Measurements from ENCODE around the gene PTPRN2.

PTPRN2 gene

DNA sequence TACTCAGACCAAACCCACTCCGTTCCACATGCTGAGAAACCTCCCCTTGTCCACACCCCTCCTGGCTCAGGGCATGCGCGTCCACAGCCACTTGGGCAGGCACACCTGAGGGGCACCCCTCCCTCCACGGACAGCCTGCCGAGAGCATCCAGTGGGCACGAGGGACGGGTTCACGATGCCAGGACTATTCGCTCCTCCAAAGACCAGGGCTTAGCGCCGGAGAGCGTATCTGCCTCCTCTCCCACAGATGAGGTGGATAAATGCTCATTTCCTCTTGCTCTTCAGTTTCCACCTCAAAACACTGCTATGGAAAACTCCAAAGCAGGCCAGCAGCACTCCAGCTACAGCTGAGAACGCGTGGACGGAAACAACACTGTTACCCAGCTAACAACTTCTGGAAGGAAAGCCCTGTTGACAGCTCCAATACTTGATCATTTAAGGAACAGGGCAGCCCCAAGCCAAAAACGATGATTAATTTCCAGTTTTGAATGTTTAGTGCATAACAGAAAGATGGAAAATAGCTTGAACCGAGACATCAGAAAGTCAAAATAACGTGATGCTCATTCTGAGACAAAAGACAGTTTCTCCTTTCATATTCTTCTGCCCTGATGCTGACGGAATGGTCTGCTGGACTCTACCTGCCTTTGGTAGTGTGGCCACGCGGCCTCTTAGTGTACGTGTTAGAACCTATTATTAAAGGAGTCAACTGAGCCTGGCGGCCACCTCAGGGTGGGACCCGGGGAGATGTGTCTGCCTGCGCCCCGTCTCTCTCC, 1046.1 kb downstream of the PTPRN2 start:
- Histone ChIP-seq H3K27ac (ENCODE audit: low read depth in 2 of 2, low read length in 2 of 2) (no peak overlapping the region), H3K9ac (ENCODE audit: low read depth in 1 of 2, low read length in 2 of 2) (no peak overlapping the region), H3K4me3 (ENCODE audit: low read length in 2 of 2) (no peak overlapping the region), H3K4me1 (ENCODE audit: control insufficient read depth in 2 of 2, insufficient read depth in 2 of 2, low read length in 2 of 2) (no peaks in the 10 kb centered on the region), H3K36me3 (ENCODE audit: control insufficient read depth in 2 of 2, insufficient read depth in 2 of 2, low read length in 2 of 2) (no peaks in the 10 kb centered on the region), H3K9me3 (ENCODE audit: control insufficient read depth in 2 of 2, low read length in 2 of 2) (no peaks in the 10 kb centered on the region), H3K27me3 (ENCODE audit: control insufficient read depth in 2 of 2, insufficient read depth in 2 of 2, low read length in 2 of 2) (no peaks in the 10 kb centered on the region)

DNA sequence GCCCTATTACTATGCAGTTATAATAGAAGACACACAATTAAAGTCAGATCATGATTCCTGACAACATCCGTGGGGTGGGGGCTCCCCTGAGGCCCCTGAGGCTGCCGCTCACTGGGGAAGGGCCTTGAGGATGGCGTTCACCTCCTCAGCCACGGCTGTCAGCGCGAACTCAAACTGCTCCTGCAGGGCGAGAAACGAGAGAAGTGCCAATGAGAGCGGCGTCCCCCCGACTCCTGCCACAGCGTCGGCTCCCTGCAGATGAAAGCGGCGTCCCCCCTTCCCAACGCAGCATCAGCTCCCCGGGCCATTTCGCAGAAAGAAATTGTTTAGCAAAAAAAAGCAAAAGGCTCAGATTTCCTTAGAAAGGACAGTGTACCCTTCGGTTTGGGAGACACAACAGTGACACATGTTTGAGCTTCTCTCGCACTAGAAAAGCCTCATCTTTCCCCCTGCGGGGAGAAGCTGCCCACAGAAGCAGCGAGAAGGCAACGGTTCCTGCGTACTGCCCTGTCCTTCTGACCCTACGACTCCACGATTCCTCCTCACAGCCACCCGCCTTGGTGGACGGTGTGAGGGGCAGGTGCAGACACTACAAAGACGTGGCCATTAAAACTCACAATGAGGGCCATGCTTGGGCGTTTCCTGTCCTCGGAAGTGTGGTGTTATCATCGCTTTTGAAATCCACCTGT, 1046.9 kb downstream of the PTPRN2 start:
- Histone ChIP-seq H3K9me3 (ENCODE audit: control insufficient read depth in 2 of 2, low read length in 2 of 2) (no peaks in the 10 kb centered on the region), H3K27ac (ENCODE audit: low read depth in 2 of 2, low read length in 2 of 2) (no peak overlapping the region), H3K4me3 (ENCODE audit: low read length in 2 of 2) (no peak overlapping the region), H3K27me3 (ENCODE audit: control insufficient read depth in 2 of 2, insufficient read depth in 2 of 2, low read length in 2 of 2) (no peaks in the 10 kb centered on the region), H3K9ac (ENCODE audit: low read depth in 1 of 2, low read length in 2 of 2) (no peak overlapping the region), H3K4me1 (ENCODE audit: control insufficient read depth in 2 of 2, insufficient read depth in 2 of 2, low read length in 2 of 2) (no peaks in the 10 kb centered on the region), H3K36me3 (ENCODE audit: control insufficient read depth in 2 of 2, insufficient read depth in 2 of 2, low read length in 2 of 2) (no peaks in the 10 kb centered on the region)

DNA sequence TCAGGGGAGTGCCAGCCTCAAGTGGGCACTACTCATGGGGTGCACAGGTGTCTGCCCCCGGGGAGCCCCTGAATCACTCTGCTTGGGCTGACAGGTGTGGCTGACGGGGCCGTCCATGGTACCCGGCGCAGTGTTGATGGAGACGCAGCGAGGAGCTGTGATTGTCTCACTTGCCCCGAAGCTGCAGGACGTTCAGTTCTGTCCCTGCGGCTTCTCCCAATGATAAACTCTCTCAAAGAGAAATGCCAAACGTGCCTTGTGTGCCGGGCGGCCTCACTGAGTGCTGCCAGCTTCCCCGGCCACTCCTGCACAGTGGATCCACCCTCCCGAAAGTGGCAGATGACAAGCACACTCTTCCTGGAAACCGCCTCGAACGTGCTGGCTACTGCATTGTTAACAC, 1047.6 kb downstream of the PTPRN2 start:
- H3K4me3 ChIP-seq (ENCODE audit: low read length in 2 of 2): no peak overlapping the region
- H3K27me3 ChIP-seq (ENCODE audit: control insufficient read depth in 2 of 2, insufficient read depth in 2 of 2, low read length in 2 of 2): no peaks in the 10 kb centered on the region
- H3K4me1 ChIP-seq (ENCODE audit: control insufficient read depth in 2 of 2, insufficient read depth in 2 of 2, low read length in 2 of 2): no peaks in the 10 kb centered on the region
- no peak overlapping the region for H3K27ac ChIP-seq (ENCODE audit: low read depth in 2 of 2, low read length in 2 of 2)
- H3K36me3 ChIP-seq (ENCODE audit: control insufficient read depth in 2 of 2, insufficient read depth in 2 of 2, low read length in 2 of 2): no peaks in the 10 kb centered on the region
- no peak overlapping the region for H3K9ac ChIP-seq (ENCODE audit: low read depth in 1 of 2, low read length in 2 of 2)
- H3K9me3 ChIP-seq (ENCODE audit: control insufficient read depth in 2 of 2, low read length in 2 of 2): no peaks in the 10 kb centered on the region

DNA sequence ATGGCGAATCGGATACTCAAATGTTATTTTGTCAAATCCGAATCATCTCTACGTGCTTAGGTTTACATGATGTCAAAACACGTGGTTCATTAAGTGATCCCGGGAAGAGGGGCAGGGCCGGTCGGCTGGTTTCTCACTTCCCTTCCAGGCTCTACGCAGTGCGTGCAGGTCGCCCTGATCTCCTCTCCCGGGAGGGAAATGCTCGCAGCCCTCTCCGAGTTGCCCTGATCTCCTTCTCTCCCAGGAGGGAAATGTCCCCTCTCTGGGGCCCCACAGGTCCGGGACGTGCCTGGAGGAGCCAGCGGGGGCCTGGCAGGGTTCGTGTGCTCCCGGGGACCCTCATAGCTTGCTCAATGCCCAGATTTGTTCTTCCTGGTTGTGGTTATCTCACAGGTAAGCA, 1048.1 kb downstream of the PTPRN2 start:
- no peaks in the 10 kb centered on the region for H3K27me3 ChIP-seq (ENCODE audit: control insufficient read depth in 2 of 2, insufficient read depth in 2 of 2, low read length in 2 of 2)
- no peaks in the 10 kb centered on the region for H3K9me3 ChIP-seq (ENCODE audit: control insufficient read depth in 2 of 2, low read length in 2 of 2)
- no peak overlapping the region for H3K9ac ChIP-seq (ENCODE audit: low read depth in 1 of 2, low read length in 2 of 2)
- H3K4me3 ChIP-seq (ENCODE audit: low read length in 2 of 2): no peak overlapping the region
- H3K36me3 ChIP-seq (ENCODE audit: control insufficient read depth in 2 of 2, insufficient read depth in 2 of 2, low read length in 2 of 2): no peaks in the 10 kb centered on the region
- no peak overlapping the region for H3K27ac ChIP-seq (ENCODE audit: low read depth in 2 of 2, low read length in 2 of 2)
- no peaks in the 10 kb centered on the region for H3K4me1 ChIP-seq (ENCODE audit: control insufficient read depth in 2 of 2, insufficient read depth in 2 of 2, low read length in 2 of 2)

DNA sequence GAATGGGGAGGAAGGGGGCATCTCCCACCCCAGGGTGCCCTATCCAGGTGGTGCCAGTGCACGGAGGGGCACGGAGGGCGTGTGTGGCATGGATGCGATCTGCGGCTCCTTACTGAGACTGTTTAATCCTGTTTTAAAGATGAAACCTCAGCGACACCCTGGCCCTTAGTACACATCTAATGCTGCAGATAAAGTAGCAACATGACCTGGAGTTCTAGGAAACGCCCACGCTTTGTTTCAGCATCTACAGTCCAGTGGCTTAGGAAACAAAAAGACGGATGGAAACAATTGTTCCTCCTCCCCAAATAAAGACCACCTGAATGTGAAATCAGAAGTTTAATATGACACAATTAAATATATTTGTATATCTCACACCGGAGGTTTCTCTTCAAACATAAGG, 1048.9 kb downstream of the PTPRN2 start:
- Histone ChIP-seq H3K9ac (ENCODE audit: low read depth in 1 of 2, low read length in 2 of 2) (no peak overlapping the region), H3K27ac (ENCODE audit: low read depth in 2 of 2, low read length in 2 of 2) (no peak overlapping the region), H3K9me3 (ENCODE audit: control insufficient read depth in 2 of 2, low read length in 2 of 2) (no peaks in the 10 kb centered on the region), H3K4me1 (ENCODE audit: control insufficient read depth in 2 of 2, insufficient read depth in 2 of 2, low read length in 2 of 2) (no peaks in the 10 kb centered on the region), H3K4me3 (ENCODE audit: low read length in 2 of 2) (no peak overlapping the region), H3K36me3 (ENCODE audit: control insufficient read depth in 2 of 2, insufficient read depth in 2 of 2, low read length in 2 of 2) (no peaks in the 10 kb centered on the region), H3K27me3 (ENCODE audit: control insufficient read depth in 2 of 2, insufficient read depth in 2 of 2, low read length in 2 of 2) (no peaks in the 10 kb centered on the region)

DNA sequence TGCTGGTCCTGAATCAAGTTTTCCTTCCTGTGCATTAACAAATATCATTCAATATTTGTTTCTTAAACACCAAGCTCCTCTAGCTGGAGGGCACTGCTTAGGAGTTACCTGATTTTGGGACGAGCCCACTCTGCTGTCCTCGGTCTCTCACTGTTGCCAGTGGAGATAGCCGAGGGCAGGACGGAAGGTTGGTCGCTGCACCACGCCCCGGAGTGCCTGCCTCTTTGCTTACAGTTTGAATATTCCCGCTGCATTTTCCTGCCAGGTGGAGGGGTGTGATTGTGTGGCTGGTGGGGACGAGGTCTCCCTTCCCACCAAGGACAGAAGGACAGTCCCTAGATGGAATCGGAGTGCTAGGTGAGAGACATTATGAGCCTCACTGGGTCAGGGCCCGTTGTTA, 1049.3 kb downstream of the PTPRN2 start:
- no peaks in the 10 kb centered on the region for H3K27me3 ChIP-seq (ENCODE audit: control insufficient read depth in 2 of 2, insufficient read depth in 2 of 2, low read length in 2 of 2)
- H3K27ac ChIP-seq (ENCODE audit: low read depth in 2 of 2, low read length in 2 of 2): no peak overlapping the region
- no peaks in the 10 kb centered on the region for H3K4me1 ChIP-seq (ENCODE audit: control insufficient read depth in 2 of 2, insufficient read depth in 2 of 2, low read length in 2 of 2)
- H3K4me3 ChIP-seq (ENCODE audit: low read length in 2 of 2): no peak overlapping the region
- H3K36me3 ChIP-seq (ENCODE audit: control insufficient read depth in 2 of 2, insufficient read depth in 2 of 2, low read length in 2 of 2): no peaks in the 10 kb centered on the region
- H3K9me3 ChIP-seq (ENCODE audit: control insufficient read depth in 2 of 2, low read length in 2 of 2): no peaks in the 10 kb centered on the region
- no peak overlapping the region for H3K9ac ChIP-seq (ENCODE audit: low read depth in 1 of 2, low read length in 2 of 2)

DNA sequence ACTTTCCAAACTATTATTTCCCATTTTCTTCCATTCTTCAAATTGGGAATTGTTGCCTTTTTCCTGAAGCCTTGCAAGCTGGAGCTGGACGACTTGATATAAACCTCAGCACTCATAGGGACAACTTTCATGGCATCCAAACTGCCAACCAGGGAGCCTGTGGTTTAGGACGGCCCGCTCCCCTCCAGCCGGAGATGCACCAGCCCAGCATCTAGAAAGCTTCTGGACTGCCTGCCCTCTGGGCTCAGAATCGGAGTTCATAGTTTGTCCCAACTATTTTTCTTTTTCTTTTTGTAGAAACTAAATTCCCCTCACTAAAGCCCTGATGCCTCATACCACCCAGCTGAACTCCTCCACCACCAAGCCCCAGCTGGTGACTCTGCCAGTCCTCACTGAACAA, 1050.6 kb downstream of the PTPRN2 start:
- Histone ChIP-seq H3K36me3 (ENCODE audit: control insufficient read depth in 2 of 2, insufficient read depth in 2 of 2, low read length in 2 of 2) (no peaks in the 10 kb centered on the region), H3K4me1 (ENCODE audit: control insufficient read depth in 2 of 2, insufficient read depth in 2 of 2, low read length in 2 of 2) (no peaks in the 10 kb centered on the region), H3K27me3 (ENCODE audit: control insufficient read depth in 2 of 2, insufficient read depth in 2 of 2, low read length in 2 of 2) (no peaks in the 10 kb centered on the region), H3K27ac (ENCODE audit: low read depth in 2 of 2, low read length in 2 of 2) (no peak overlapping the region), H3K4me3 (ENCODE audit: low read length in 2 of 2) (no peak overlapping the region), H3K9me3 (ENCODE audit: control insufficient read depth in 2 of 2, low read length in 2 of 2) (no peaks in the 10 kb centered on the region), H3K9ac (ENCODE audit: low read depth in 1 of 2, low read length in 2 of 2) (no peak overlapping the region)

DNA sequence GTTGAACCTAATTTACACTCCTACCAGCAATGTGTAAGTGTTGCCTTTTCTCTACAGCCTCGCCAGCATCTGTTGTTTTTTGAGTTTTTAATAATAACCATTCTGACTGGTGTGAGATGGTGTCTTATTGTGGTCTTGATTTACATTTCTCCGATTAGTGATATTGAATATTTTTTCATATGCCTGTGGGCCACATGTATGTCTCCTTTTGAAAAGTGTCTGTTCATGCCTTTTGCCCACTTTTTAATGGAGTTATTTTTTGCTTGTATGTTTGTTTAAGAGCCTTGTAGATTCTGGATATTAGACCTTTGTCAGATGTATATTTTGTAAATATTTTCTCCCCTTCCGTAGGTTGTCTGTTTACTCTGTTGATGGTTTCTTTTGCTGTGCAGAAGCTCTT, 1055.6 kb downstream of the PTPRN2 start:
- no peaks in the 10 kb centered on the region for H3K4me1 ChIP-seq (ENCODE audit: control insufficient read depth in 2 of 2, insufficient read depth in 2 of 2, low read length in 2 of 2)
- no peaks in the 10 kb centered on the region for H3K36me3 ChIP-seq (ENCODE audit: control insufficient read depth in 2 of 2, insufficient read depth in 2 of 2, low read length in 2 of 2)
- no peak overlapping the region for H3K27ac ChIP-seq (ENCODE audit: low read depth in 2 of 2, low read length in 2 of 2)
- no peaks in the 10 kb centered on the region for H3K9me3 ChIP-seq (ENCODE audit: control insufficient read depth in 2 of 2, low read length in 2 of 2)
- no peak overlapping the region for H3K9ac ChIP-seq (ENCODE audit: low read depth in 1 of 2, low read length in 2 of 2)
- no peak overlapping the region for H3K4me3 ChIP-seq (ENCODE audit: low read length in 2 of 2)
- H3K27me3 ChIP-seq (ENCODE audit: control insufficient read depth in 2 of 2, insufficient read depth in 2 of 2, low read length in 2 of 2): no peaks in the 10 kb centered on the region

DNA sequence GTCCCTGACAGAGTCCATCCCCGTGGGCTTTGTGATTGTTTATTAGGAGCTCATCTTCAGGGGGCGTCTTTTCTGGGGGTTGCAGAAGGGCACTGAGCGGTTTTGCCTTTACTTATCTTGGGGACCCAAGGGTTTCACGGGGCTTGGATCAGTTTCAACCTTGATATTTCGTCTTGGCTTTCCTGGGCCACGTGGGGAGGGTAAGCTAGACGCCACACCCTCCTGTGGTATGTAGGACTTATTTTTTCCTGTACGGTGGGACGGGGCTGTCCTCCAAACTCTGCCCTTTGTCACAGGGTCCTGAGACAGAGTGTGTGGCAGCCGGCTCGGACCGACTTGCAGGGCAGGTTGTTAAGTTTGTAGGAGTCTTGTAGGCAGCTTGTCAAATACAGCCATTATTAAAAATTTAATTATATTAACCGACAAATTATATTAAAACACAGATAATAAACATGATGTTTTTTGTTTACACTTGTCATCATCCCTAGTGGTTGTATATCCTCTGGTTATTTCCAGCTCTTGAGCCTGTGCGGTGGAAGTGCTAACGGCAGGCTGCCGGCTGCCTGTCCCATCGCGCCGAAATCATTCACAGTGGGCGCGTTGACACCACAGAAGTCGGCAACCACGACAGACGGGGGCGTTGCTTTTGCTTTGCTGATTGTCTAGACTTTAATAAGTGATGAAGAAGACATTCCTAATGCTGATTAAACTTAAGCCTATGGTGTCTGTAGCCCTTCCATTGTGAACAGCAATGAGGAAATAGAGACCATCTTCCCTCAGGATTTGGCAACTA, 1057.7 kb downstream of the PTPRN2 start:
- Histone ChIP-seq H3K9me3 (ENCODE audit: control insufficient read depth in 2 of 2, low read length in 2 of 2) (no peaks in the 10 kb centered on the region), H3K36me3 (ENCODE audit: control insufficient read depth in 2 of 2, insufficient read depth in 2 of 2, low read length in 2 of 2) (no peaks in the 10 kb centered on the region), H3K4me1 (ENCODE audit: control insufficient read depth in 2 of 2, insufficient read depth in 2 of 2, low read length in 2 of 2) (no peaks in the 10 kb centered on the region), H3K27ac (ENCODE audit: low read depth in 2 of 2, low read length in 2 of 2) (no peak overlapping the region), H3K4me3 (ENCODE audit: low read length in 2 of 2) (no peak overlapping the region), H3K9ac (ENCODE audit: low read depth in 1 of 2, low read length in 2 of 2) (no peak overlapping the region), H3K27me3 (ENCODE audit: control insufficient read depth in 2 of 2, insufficient read depth in 2 of 2, low read length in 2 of 2) (no peaks in the 10 kb centered on the region)

DNA sequence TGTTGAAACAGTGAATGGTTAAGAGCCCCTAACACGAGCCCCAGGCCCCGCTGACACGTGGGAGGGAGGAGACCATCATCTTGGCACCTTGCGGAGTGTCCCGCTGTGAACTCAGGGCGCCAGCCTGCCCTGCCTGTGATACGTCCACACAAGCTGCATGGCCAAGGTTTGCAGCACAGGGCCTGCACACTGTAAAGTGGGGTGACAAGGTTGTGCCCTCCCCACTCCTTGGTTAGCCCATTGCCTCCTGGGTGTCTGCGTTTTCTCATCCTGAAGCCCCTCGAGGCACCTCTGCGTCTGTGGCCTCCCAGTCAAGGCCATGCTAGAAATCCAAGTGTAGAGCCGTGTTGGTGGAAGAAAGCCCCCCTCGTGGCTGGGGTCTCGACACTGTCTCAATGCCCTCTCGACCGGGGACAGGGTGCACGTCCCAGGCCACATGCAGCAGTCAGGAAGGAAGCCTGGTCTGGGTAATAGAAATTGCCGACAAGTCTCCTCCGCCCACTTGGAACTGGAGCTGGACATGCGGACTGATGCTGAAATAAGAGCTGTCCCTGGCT, 1058.8 kb downstream of the PTPRN2 start:
- Histone ChIP-seq H3K4me1 (ENCODE audit: control insufficient read depth in 2 of 2, insufficient read depth in 2 of 2, low read length in 2 of 2) (no peaks in the 10 kb centered on the region), H3K9me3 (ENCODE audit: control insufficient read depth in 2 of 2, low read length in 2 of 2) (no peaks in the 10 kb centered on the region), H3K27me3 (ENCODE audit: control insufficient read depth in 2 of 2, insufficient read depth in 2 of 2, low read length in 2 of 2) (no peaks in the 10 kb centered on the region), H3K27ac (ENCODE audit: low read depth in 2 of 2, low read length in 2 of 2) (no peak overlapping the region), H3K9ac (ENCODE audit: low read depth in 1 of 2, low read length in 2 of 2) (no peak overlapping the region), H3K36me3 (ENCODE audit: control insufficient read depth in 2 of 2, insufficient read depth in 2 of 2, low read length in 2 of 2) (no peaks in the 10 kb centered on the region), H3K4me3 (ENCODE audit: low read length in 2 of 2) (no peak overlapping the region)
